K562 (cell line): ENCODE data around the gene PLGRKT. TPM values are rescaled to one million over a fixed set of nuclear protein-coding genes. Genes with fewer than 3 reads are reported as not detected.
A peak's percentile ranks its signal among the peaks of the same experiment; 100 is the strongest.
"Not testable (repeated sequence)": the region's sequence is repeated elsewhere in the genome, so short reads cannot be mapped to it uniquely, and the experiment has no call there.

Experiments
- ATAC-seq: fragments of 200-7000 bp; cut with Tn5 transposase; 3 replicates; pipeline ENCODE4 v1.9.1; 2020; ENCODE audit warnings: moderate library complexity
- BruUV-seq: library from RNA; stranded (reverse); fragments of 400-500 nt; replicated peaks from 2 replicates; lab custom pipeline; 2021; lab: Mats Ljungman, UMichigan
- CTCF ChIA-PET: fragments of 300-600 bp; formaldehyde crosslinking; extraction: SDS; loops from one replicate; lab custom pipeline; 2021; ENCODE audit warnings: low intra/inter-chr PET ratio; lab: Yijun Ruan, JAX
- POLR2A ChIA-PET: fragments of 300-600, 350-650 bp; sonication (Branson Sonifier 250); formaldehyde crosslinking; extraction: SDS; loops from one replicate; lab custom pipeline; 2021; ENCODE audit warnings: antibody characterized with exemption, inconsistent platforms; lab: Yijun Ruan, JAX
- DNase-seq, 4 experiments: peaks; one replicate each; pipeline versions ENCODE4 v3.0.0 to v3.0.0-alpha.2; 2011 to 2018; ENCODE audit warnings: low spot score in 3 of 4, mixed read lengths in 3 of 4; ENCODE audit errors: extremely low read depth in 1 of 4
- FAIRE-seq: peaks from 2 replicates; lab custom pipeline; 2011; peaks lifted over from hg19 to GRCh38; lab: Jason Lieb, UNC
- H2AFZ ChIP-seq: 2 replicates; pipeline ENCODE4 v1.6.0; 2011; ENCODE audit warnings: low read depth, low read length, control low read depth, inconsistent platforms
- H3K27ac ChIP-seq: fragments of 200-600 bp; 3 replicates; pipeline ENCODE4 v1.8.0; 2011; ENCODE audit warnings: low read depth, mild to moderate bottlenecking, control low read depth, inconsistent platforms, low read length, moderate library complexity, mixed read lengths; ENCODE audit errors: extremely low read depth
- H3K27me3 ChIP-seq, 2 experiments: fragments of 300-600 bp in 1 of 2; 2 replicates in 1 of 2; 3 replicates in 1 of 2; pipeline versions ENCODE4 v1.6.0 to v1.8.0; 2011; ENCODE audit warnings: inconsistent platforms in 2 of 2, low read length in 2 of 2, mild to moderate bottlenecking in 1 of 2, mixed read lengths in 1 of 2, moderate library complexity in 1 of 2; ENCODE audit not compliant: control insufficient read depth in 2 of 2, insufficient read depth in 2 of 2
- H3K36me3 ChIP-seq: fragments of 300-600 bp; 3 replicates; pipeline ENCODE4 v1.8.0; 2011; ENCODE audit warnings: mild to moderate bottlenecking, low read length, inconsistent platforms; ENCODE audit not compliant: control insufficient read depth, insufficient read depth
- H3K4me1 ChIP-seq, 2 experiments: fragments of 200-600 bp in 1 of 2; replicated peaks in 1 of 2; 2 replicates in 1 of 2; 3 replicates in 1 of 2; pipeline versions ENCODE4 v1.5.1 to v1.8.0; 2011; ENCODE audit warnings: inconsistent platforms in 2 of 2, low read length in 2 of 2, mild to moderate bottlenecking in 1 of 2, mixed read lengths in 1 of 2, moderate library complexity in 1 of 2; ENCODE audit not compliant: control insufficient read depth in 2 of 2, insufficient read depth in 2 of 2
- H3K4me2 ChIP-seq: 2 replicates; pipeline ENCODE4 v1.6.1; 2011; ENCODE audit warnings: low read length, control low read depth, inconsistent platforms, mixed read lengths; ENCODE audit not compliant: insufficient read depth
- H3K4me3 ChIP-seq: fragments of 200-600 bp; sonication (generic), shearing (Covaris generic); 2 replicates; pipeline ENCODE4 v1.5.1; 2016; ENCODE audit warnings: control low read depth, inconsistent platforms
- H3K79me2 ChIP-seq: fragments of 200-600 bp; 3 replicates; pipeline ENCODE4 v1.8.0; 2011; ENCODE audit warnings: low read length, inconsistent platforms; ENCODE audit not compliant: control insufficient read depth, insufficient read depth
- H3K9ac ChIP-seq, 2 experiments: 2 replicates each; pipeline versions ENCODE4 v1.6.0 to v1.6.1; 2011; ENCODE audit warnings: low read depth in 2 of 2, low read length in 2 of 2, control low read depth in 1 of 2, inconsistent platforms in 1 of 2, mild to moderate bottlenecking in 1 of 2, mixed read lengths in 1 of 2; ENCODE audit not compliant: insufficient read depth in 1 of 2
- H3K9me1 ChIP-seq: one replicate; pipeline ENCODE4 v1.6.0; 2011; ENCODE audit warnings: inconsistent platforms, mild to moderate bottlenecking, low read length, moderate library complexity; ENCODE audit not compliant: control insufficient read depth, insufficient read depth
- H3K9me3 ChIP-seq: replicated peaks from 2 replicates; pipeline ENCODE4 v1.5.1; 2011; ENCODE audit warnings: low read depth, low read length, inconsistent platforms; ENCODE audit not compliant: control insufficient read depth, insufficient read depth
- H4K20me1 ChIP-seq: replicated peaks from 2 replicates; pipeline ENCODE4 v1.6.1; 2011; ENCODE audit warnings: low read length, inconsistent platforms, mixed read lengths; ENCODE audit not compliant: control insufficient read depth, insufficient read depth
- GABPA ChIP-seq: fragments of 200-800 bp; sonication (Bioruptor generic); conservative IDR thresholded peaks from 2 replicates; pipeline ENCODE4 v1.6.1; 2016; ENCODE audit warnings: low read depth, missing genetic modification characterization, missing compliant biosample characterization
- HNRNPL ChIP-seq: fragments of 200-400 bp; formaldehyde crosslinking; IDR thresholded peaks from 2 replicates; pipeline ENCODE4 v1.6.1; 2017; ENCODE audit warnings: low read depth, mild to moderate bottlenecking, low read length
- KLF13 ChIP-seq: fragments of 450-650 bp; IDR thresholded peaks from 2 replicates; pipeline ENCODE4 v1.6.1; 2016; ENCODE audit warnings: missing genetic modification characterization, low read depth, mild to moderate bottlenecking, missing compliant biosample characterization, moderate library complexity, borderline replicate concordance
- OTX1 ChIP-seq: fragments of 450-650 bp; formaldehyde crosslinking; IDR thresholded peaks from 2 replicates; pipeline ENCODE4 v1.4.0; 2022; ENCODE audit warnings: mild to moderate bottlenecking
- SMAD2 ChIP-seq: fragments of 150-350 bp; IDR thresholded peaks from 2 replicates; pipeline ENCODE4 v1.6.1; 2014; ENCODE audit warnings: low read depth, mild to moderate bottlenecking, low read length
- ZNF507 ChIP-seq: conservative IDR thresholded peaks from 2 replicates; pipeline ENCODE4 v1.6.1; 2017; ENCODE audit warnings: missing genetic modification characterization, missing compliant biosample characterization
- WGBS: fragments of 100-300 bp; shearing (Covaris generic); methylation state at CpG from one replicate; pipeline ENCODE4 v1.1.6; 2016; ENCODE audit warnings: low coverage, mixed read lengths; ENCODE audit not compliant: insufficient coverage; ENCODE audit errors: missing lambda C conversion rate; 5-methylcytosine and 5-hydroxymethylcytosine counted together
- in situ Hi-C: fragments of 300-500 bp; cut with MboI; formaldehyde crosslinking; loops from 4 replicates; pipeline ENCODE4 v1.15.0; 2018; ENCODE audit warnings: inconsistent platforms, mixed read lengths
- intact Hi-C: fragments of 100-400 bp; cut with micrococcal nuclease; formaldehyde crosslinking; loops from 2 replicates; pipeline ENCODE4 v1.14.2; 2022
- polyA plus RNA-seq, 8 experiments: library from polyadenylated mRNA; depleted of rRNA in 4 of 8; stranded (reverse) in 5 of 8; unstranded in 3 of 8; fragments of >200 nt; fragmentation: Nextera tagmentation in 2 of 8; fragmentation: Illumina TruSeq in 1 of 8; extraction: Ambion mirVana in 2 of 8; extraction: Trizol in 1 of 8; gene quantifications; 2 replicates each; pipeline versions ENCODE4 v1.2.1 to v1.2.3, GENCODE V29; 2011 to 2014; ENCODE audit warnings: inconsistent platforms in 1 of 8, missing spikeins in 1 of 8
- total RNA-seq, 7 experiments: library from RNA; depleted of rRNA in 6 of 7; stranded (reverse); fragments of >200 nt in 6 of 7; fragmentation: Illumina TruSeq in 2 of 7; extraction: Trizol in 2 of 7; gene quantifications; 2 replicates each; pipeline versions ENCODE4 v1.2.1 to v1.2.3, GENCODE V29; 2011 to 2021; ENCODE audit warnings: low replicate concordance in 1 of 7
- TF ChIP-seq, protein P1 (sequence below): fragments of 450-650 bp; formaldehyde crosslinking; IDR thresholded peaks from 2 replicates; pipeline ENCODE4 v1.4.0; 2020; ENCODE audit warnings: mild to moderate bottlenecking, mixed read lengths
- TF ChIP-seq, protein P2 (sequence below), 3 experiments: IDR thresholded peaks in 2 of 3; conservative IDR thresholded peaks in 1 of 3; 2 replicates each; pipeline ENCODE4 v1.5.1; 2011 to 2012; ENCODE audit warnings: low read length in 3 of 3, mild to moderate bottlenecking in 3 of 3, control low read depth in 2 of 3, improper control_type of control experiment in 1 of 3, inconsistent platforms in 1 of 3, low read depth in 1 of 3, mixed read lengths in 1 of 3, moderate library complexity in 1 of 3; ENCODE audit not compliant: insufficient read depth in 2 of 3

The PLGRKT gene
- total and polyA plus RNA-seq, 9 of the 15 experiments (the other 6 are each of a cell fraction or from before 2014, with no cell fraction given): 4.7 to 13.8 (median 6.5) TPM

DNA sequence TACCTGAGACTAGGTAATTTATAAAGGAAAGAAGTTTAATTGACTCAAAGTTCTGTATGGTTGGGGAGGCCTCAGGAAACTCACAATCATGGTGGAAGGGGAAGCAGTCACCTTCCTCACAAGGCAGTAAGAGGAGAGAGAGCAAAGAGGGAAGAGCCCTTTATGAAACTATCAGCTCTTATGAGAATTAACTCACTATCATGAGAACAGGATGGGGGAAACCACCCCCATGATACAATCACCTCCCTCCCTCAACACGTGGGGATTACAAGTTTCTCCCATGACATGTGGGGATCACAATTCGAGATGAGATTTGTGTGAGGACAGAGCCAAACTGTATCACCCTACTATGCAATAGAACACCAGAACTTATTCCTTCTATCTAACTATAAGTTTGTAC is 40.5 kb upstream of the PLGRKT start (continued):
- TF ChIP-seq, protein P1, sequence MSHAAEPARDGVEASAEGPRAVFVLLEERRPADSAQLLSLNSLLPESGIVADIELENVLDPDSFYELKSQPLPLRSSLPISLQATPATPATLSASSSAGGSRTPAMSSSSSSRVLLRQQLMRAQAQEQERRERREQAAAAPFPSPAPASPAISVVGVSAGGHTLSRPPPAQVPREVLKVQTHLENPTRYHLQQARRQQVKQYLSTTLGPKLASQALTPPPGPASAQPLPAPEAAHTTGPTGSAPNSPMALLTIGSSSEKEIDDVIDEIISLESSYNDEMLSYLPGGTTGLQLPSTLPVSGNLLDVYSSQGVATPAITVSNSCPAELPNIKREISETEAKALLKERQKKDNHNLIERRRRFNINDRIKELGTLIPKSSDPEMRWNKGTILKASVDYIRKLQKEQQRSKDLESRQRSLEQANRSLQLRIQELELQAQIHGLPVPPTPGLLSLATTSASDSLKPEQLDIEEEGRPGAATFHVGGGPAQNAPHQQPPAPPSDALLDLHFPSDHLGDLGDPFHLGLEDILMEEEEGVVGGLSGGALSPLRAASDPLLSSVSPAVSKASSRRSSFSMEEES: no peak
- TF ChIP-seq, protein P2, sequence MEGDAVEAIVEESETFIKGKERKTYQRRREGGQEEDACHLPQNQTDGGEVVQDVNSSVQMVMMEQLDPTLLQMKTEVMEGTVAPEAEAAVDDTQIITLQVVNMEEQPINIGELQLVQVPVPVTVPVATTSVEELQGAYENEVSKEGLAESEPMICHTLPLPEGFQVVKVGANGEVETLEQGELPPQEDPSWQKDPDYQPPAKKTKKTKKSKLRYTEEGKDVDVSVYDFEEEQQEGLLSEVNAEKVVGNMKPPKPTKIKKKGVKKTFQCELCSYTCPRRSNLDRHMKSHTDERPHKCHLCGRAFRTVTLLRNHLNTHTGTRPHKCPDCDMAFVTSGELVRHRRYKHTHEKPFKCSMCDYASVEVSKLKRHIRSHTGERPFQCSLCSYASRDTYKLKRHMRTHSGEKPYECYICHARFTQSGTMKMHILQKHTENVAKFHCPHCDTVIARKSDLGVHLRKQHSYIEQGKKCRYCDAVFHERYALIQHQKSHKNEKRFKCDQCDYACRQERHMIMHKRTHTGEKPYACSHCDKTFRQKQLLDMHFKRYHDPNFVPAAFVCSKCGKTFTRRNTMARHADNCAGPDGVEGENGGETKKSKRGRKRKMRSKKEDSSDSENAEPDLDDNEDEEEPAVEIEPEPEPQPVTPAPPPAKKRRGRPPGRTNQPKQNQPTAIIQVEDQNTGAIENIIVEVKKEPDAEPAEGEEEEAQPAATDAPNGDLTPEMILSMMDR (IDR thresholded peaks at IDR 0.05 in 2 of 3, conservative IDR thresholded peaks at IDR 0.05 in 1 of 3; ENCODE audit: insufficient read depth in 2 of 3, low read depth in 1 of 3, low read length in 3 of 3): no peak
- TF ChIP-seq OTX1 (no peak), SMAD2 (no peak), HNRNPL (no peak), GABPA (no peak), KLF13 (tag) (no peak)

DNA sequence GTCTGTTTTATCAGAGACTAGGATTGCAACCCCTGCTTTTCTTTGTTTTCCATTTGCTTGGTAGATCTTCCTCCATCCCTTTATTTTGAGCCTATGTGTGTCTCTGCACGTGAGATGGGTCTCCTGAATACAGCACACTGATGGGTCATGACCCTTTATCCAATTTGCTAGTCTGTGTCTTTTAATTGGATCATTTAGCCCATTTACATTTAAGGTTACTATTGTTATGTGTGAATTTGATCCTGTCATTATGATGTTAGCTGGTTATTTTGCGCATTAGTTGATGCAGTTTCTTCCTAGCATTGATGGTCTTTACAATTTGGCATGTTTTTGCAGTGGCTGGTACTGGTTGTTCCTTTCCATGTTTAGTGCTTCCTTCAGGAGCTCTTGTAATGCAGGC is 37.9 kb upstream of the PLGRKT start:
- DNase-seq, H3K9ac ChIP-seq, H3K4me3 ChIP-seq, FAIRE-seq, H3K9me1 ChIP-seq, H3K9me3 ChIP-seq, intact Hi-C loops, H3K27me3 ChIP-seq, H3K27ac ChIP-seq, ATAC-seq, in situ Hi-C loops, H3K4me1 ChIP-seq, H2AFZ ChIP-seq, H3K79me2 ChIP-seq, H3K4me2 ChIP-seq, H4K20me1 ChIP-seq, CTCF ChIA-PET, H3K36me3 ChIP-seq, POLR2A ChIA-PET, BruUV-seq: not testable (repeated sequence)
- TF ChIP-seq ZNF507 (tag): peak; percentile 90
- 17% methylated on average over 1 of the region's 2 CpGs for WGBS
